ENCODE data around the gene ARHGEF35.
"Not testable (repeated sequence)": the region's sequence is repeated elsewhere in the genome, so short reads cannot be mapped to it uniquely, and the experiment has no call there.

Gene ARHGEF35

GRCh38 chr7:144178380-144179164 is 17.1 kb downstream of the ARHGEF35 start:
- DNase-seq (ENCODE audit: low spot score) = peak; percentile 47

DNA sequence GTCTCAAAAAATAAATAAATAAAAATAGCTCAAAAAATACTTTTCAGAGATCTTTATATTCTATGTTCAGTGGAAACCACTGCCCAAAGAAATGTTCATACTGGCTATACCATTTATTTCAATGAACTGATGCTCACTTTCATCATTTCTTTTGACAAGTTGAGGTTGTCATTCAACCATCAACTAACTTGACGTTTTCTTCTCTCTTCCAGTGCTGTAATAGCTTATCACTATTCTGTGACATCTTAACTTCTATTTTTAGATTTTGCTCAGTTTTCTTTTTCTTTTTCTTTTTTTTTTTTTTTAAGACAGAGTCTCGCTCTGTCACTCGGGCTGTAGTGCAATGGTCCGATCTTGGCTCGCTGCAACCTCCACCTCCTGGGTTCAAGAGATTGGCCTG is 21.0 kb downstream of the ARHGEF35 start:
- DNase-seq (ENCODE audit: low spot score) = no peak

GRCh38 chr7:144171594-144172350 is 23.9 kb downstream of the ARHGEF35 start:
- DNase-seq (ENCODE audit: low spot score) = not testable (repeated sequence)

GRCh38 chr7:144164784-144165183 is 30.8 kb downstream of the ARHGEF35 start:
- no peak for DNase-seq (ENCODE audit: low spot score)

DNA sequence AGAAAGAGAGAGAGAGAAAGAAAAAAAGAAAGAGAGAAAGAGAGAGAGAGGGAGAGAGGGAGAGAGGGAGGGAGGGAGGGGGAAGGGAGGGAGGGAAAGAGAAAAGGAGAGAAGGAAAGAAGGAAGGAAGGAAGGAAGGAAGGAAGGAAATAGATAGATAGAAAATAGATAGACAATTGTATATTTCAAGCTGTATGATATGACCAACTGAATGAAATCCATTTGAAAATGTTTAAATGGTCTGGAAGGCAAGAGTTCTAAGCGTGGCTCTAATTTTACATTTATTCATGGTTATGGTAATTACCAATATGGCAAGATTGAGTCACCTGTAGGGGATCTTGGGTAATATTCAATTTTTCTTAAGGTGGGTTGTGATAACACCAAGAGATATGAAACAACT is 36.8 kb downstream of the ARHGEF35 start:
- DNase-seq (ENCODE audit: low spot score) = no peak

DNA sequence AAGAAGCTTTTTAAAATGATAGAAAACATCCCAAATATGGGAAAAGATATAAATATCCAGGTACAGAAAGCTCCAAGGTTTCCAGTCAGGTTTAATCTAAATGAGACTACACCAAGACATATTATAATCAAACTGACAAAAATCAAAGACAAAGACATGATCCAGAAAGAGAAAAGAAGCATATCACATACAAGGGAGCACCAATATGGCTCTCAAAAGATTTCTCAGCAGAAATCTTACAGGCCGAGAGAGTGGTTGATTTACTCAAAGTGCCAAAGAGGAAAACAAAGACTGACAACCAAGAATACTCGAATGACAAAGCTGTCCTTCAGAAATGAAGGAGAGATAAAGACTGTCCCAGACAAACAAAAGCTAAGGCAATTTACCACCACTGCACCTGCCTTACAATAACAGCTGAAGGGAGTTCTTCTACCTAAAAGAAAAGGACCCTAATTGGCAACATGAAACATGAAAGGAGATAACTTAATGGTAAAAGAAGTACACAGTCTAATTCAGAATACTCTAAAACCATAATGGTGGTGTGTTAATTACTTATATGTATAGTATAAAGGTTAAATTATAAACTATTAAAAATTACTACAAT is 47.3 kb downstream of the ARHGEF35 start:
- no peak for DNase-seq (ENCODE audit: low spot score)

DNA sequence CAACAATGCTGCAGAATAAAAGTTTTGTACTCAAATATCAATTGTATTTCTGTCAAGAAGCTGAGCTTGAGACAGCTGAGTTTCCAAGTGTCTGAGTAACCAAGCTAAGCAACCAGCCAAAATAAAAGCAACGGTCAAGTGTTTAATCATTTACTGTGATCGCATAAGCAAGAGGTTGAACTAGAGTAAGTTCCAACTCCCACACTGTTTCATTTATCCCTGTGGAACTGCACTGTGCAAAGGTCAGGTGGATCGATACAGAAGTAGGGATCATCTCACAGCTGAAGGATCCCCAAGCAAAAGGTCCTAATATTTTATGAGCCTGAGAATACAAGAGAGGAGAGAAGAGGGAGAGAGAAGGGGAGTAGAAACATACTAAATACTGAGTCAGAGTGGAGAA is 51.2 kb downstream of the ARHGEF35 start:
- no peak for DNase-seq (ENCODE audit: low spot score)

DNA sequence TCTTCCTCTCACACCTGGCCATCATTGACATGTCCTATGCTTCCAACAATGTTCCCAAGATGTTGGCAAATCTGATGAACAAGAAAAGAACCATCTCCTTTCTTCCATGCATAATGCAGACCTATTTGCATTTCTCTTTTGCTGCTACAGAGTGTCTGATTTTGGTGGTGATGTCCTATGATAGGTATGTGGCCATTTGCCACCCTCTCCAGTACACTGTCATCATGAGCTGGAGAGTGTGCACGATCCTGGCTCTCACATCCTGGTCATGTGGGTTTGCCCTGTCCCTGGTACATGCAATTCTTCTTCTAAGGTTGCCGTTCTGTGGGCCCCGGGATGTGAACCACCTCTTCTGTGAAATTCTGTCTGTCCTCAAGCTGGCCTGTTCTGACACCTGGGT is 53.4 kb downstream of the ARHGEF35 start:
- DNase-seq (ENCODE audit: low spot score) = no peak

DNA sequence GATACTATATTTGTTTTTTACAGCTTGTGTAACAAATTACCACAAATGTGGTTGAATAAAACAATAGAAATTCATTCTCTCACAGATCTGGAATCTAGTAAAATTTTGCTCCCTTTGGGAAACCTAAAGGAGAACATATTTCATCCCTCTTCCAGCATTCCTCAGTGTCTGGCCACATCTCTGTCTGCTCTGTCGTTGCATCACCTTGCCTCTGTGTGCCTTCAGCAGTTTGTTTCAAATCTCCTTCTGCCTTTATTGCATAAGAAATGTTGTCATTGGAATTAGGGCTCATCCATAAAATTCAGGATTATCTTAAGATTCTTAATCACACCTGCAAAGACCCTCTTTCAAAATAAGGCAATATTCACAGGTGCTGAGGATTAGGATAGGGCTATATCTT is 58.1 kb downstream of the ARHGEF35 start:
- DNase-seq (ENCODE audit: low spot score) = no peak
